NCI-H1048 (cell line): ENCODE data around the gene KRTAP4-8.
"Not testable (repeated sequence)": the region's sequence is repeated elsewhere in the genome, so short reads cannot be mapped to it uniquely, and the experiment has no call there.

ENCODE experiments used
- DNase-seq: peaks from one replicate; lab custom pipeline; 2025; lab: John Stamatoyannopoulos, UW

The KRTAP4-8 gene

DNA sequence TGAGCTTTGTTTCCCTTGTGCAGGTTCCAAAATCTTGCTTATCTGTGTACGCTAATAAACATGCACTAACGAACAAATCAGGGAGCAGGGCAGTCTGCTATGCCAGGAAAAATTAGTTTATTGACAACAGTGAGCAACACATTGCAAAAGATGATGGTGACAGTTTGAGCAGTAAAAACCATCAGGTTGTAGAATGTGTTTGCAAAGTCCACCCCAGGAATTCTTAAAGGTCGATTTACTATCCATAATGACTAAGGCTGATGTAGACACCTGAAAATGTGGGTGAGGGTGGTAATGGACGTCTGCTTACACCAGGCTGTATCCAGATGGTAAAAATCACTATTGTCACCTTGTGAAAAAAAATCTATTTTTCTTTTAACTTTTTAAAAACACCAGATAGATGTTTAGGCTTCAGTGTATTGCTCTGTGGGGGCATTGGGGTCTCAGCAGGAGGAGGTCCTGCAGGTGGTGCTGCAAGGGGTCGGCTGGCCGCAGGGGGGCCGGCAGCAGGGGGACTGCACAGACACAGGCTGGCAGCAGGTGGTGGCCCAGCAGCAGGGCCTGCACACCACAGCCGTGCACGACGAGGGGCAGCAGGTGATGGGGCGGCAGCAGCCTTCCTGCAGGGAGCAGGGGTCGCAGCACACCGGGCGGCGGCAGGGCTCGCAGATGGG is 32.8 kb downstream of the KRTAP4-8 start:
- DNase-seq, result not testable (repeated sequence)

DNA sequence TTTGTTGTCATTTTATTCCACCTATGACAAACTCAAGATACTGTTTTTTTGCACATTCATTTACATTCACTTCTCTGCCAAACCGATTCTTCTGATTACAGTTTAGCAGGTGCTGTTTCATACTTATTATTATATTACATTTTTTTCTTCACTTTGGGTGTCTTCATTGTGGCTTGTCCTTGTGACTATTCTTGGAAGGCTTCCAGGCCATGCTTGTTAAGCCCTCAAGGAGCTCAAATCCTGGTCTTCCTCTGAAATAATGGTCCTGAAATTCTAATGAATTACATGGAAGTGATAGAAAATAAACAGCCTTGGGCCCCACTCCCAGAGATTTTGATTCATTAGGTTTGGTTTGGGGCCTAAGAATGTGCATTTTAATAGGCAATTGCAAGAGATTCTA is 33.6 kb downstream of the KRTAP4-8 start:
- DNase-seq, result no peak

DNA sequence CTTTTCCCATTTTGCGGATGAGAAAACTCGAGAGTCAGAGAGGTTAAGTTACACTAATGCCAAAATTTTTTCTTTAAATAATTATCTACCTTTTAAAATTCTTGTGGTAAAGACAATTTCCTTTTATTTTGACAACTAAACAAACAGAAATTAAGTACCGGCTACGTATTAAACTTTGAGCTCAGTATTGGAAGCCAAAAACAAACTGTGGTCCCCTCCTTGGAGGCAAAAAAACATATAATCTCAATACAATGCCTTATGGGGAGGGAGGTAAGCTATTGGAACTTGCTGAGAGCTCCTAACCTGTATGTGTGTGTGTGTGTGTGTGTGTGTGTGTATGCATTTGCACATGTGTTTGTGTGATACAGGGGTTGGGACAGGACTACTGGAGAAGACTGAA is 34.5 kb downstream of the KRTAP4-8 start:
- no peak for DNase-seq

DNA sequence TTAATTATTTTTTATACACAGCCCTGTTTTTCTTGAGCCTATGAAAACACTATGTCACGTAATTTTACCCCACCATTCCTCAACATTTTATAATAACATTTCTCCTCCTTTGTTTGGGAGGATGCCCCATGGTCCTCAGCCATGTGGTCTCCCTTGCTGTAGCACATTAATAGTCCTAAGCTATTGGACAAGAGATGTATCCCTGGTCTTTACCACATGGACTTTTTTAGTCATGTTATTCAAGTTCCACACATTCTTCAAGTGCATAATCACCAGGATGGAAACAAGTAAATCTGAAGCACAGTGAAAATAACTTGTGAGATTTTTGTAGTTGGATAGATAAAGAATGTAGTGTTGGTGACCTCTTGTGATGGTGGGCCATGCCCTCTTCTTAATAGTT is 36.0 kb downstream of the KRTAP4-8 start:
- no peak for DNase-seq

DNA sequence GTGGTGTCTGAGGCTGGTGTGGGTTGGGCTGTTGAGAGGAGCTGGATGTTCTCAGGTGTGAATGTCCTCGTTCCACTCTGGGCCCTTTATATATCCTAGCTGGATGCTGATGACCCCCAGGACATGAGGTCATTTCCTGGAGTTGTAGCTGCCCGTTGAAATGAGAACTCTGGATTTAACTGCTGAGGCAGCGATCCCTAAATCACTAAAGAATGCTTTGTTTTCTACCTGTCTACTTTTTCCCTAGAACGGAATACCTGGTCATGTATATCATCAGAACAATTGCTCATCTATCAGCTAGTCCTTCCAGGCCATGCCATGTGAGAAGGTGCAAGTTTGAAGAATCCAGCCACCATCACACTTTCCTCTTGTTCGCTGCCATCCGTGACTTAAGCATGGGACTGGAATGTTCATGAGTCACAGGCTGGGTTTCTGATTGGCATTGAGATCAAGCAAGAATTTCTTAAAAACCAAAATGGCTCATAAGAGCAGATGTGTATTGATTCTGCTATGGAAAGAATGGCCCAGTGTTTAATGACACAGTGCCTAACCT is 37.8 kb downstream of the KRTAP4-8 start, which contains the start of gene KRTAP2-3:
Gene KRTAP2-3 (minus strand): TSS at position 63 of the 553 bp plus-strand sequence. CDS start 64 bp downstream, outside the sequence.
- no peak for DNase-seq

DNA sequence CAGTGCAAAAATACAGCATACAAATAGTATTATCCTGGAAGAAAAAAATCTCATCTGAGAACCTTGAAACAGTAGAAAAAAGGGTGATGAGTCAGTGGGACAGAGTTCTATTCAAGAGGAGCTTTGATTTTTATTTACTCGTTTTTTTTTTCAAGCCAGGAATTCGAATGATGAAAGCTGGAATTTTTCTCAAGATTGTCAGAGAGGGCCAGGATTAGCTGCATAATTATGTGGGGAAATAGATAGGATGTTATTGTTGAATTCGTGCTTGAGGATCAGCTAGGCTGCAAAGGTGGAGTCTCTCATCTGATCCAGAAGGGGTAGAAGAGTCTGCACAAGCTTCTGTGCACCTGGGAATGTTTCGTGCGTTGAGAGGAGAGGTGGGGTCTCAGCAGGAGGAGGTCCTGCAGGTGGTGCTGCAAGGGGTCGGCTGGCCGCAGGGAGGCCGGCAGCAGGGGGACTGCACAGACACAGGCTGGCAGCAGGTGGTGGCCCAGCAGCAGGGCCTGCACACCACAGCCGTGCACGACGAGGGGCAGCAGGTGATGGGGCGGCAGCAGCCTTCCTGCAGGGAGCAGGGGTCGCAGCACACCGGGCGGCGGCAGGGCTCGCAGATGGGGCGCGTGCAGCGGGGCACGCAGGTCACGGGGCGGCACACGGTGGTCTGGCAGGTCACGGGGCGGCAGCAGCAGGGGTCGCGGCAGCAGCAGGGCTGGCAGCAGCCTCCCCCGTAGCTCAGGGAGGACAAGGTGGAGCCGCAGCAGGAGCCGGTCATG is 38.5 kb downstream of the KRTAP4-8 start:
- DNase-seq, result not testable (repeated sequence)

DNA sequence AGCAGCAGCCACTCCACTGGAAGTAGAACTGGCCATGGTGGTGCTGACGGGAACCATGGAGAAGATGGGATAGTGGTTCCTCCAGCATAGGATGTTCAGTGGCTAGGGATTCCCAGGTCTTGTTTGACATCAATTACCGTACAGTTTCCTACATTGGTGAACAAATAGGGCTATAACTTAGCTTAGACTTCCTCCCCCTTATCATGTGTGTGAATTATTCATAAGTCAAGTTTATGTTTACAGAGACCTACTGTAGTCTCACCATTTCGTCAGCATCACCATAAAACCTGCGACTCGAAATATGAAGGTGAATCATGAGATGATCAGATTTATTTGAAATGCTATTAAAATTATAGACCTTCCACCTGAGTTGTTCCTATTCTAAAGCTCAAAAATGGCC is 39.2 kb downstream of the KRTAP4-8 start:
- DNase-seq, result no peak

DNA sequence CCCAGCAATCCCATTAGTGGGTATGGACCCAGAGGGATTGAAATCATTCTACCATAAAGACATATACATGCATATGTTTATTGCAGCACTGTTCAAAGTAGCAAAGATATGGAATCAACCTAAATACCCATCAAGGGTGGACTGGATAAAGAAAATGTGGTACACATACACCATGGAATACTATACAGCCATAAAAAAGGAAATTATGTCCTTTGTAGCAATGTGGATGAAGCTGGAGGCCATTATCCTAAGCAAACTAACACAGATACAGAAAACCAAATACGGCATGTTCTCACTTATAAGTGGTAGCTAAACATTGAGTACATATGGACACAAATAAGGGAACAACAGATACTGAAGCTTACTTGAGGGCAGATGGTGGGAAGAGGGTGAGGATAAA is 40.4 kb downstream of the KRTAP4-8 start:
- no peak for DNase-seq

DNA sequence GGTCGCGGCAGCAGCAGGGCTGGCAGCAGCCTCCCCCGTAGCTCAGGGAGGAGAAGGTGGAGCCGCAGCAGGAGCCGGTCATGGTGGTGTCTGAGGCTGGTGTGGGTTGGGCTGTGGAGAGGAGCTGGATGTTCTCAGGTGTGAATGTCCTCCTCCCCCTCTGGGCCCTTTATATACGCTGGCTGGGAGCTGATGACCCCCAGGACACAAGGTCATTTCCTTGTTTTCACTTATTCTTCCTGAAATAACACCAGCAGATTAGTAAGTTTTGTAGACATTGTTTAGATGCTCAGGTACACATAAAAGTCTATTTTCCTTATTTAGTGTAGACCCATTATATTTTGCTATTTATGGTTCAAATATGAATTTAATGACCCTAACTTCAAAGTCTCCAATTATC is 42.8 kb downstream of the KRTAP4-8 start, which contains the start of gene KRTAP2-2:
Gene KRTAP2-2 (minus strand): TSS at position 101 of the 400 bp plus-strand sequence. CDS start 19 bp downstream, at position 82.
- DNase-seq, result not testable (repeated sequence)

DNA sequence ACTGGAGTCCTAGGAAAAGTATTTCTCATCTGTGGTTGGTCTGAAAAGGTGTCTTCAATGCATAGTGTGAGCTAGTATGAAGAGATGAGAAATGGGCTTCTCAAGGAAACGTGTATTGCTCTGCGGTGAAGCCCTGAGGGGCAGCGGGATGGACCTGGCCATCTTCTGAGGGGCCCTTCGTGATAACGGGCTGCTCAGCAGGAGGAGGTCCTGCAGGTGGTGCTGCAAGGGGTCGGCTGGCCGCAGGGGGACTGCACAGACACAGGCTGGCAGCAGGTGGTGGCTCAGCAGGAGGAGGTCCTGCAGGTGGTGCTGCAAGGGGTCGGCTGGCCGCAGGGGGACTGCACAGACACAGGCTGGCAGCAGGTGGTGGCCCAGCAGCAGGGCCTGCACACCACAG is 43.4 kb downstream of the KRTAP4-8 start:
- DNase-seq, result not testable (repeated sequence)

- no peak for DNase-seq
Observed at GRCh38 chr17:41054025-41054424, 43.9 kb downstream of the KRTAP4-8 start.

GRCh38 chr17:41052566-41052965 is 45.4 kb downstream of the KRTAP4-8 start:
- no peak for DNase-seq

DNA sequence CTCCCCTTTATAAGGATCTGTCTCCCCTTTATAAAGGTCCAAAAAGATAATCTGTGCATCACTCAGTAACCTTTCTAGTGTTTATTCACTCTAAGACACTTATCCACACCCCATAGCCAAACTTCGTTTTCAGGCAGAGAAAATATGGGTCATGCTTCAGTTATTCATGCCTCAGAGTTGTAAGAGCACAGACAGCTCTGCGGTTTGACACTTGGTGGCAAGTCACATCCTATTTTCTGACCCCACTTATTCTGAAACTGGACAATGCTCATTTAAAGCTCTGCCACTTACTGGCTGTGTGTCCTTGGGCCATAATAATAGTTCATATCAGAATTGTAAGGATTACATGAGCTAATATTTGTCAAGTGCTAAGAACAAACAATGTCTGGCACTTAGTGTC is 48.8 kb downstream of the KRTAP4-8 start:
- no peak for DNase-seq

- no peak for DNase-seq
Observed at GRCh38 chr17:41048441-41048840, 49.5 kb downstream of the KRTAP4-8 start.
